Measurements from ENCODE around the gene RPL37.

The RPL37 gene

GRCh38 chr5:40838086-40838485 lies 3.1 kb upstream of the RPL37 start:
- TF ChIP-seq PAX5 (IDR thresholded peaks at IDR 0.05; ENCODE audit: insufficient read depth, low read length, severe bottlenecking) (no peak), POLR2AphosphoS5 (IDR thresholded peaks at IDR 0.05; ENCODE audit: low read depth, low read length) (no peak), SPI1 (IDR thresholded peaks at IDR 0.05; ENCODE audit: low read depth, low read length) (no peak), TAF1 (IDR thresholded peaks at IDR 0.05; ENCODE audit: low read depth, low read length) (no peak), POU2F2 (IDR thresholded peaks at IDR 0.05; ENCODE audit: low read depth, low read length) (no peak), POLR2A (IDR thresholded peaks at IDR 0.05; ENCODE audit: low read depth, low read length) (no peak)
- no peak for DNase-seq (ENCODE audit: insufficient read length, low spot score)
- no peak for FAIRE-seq

DNA sequence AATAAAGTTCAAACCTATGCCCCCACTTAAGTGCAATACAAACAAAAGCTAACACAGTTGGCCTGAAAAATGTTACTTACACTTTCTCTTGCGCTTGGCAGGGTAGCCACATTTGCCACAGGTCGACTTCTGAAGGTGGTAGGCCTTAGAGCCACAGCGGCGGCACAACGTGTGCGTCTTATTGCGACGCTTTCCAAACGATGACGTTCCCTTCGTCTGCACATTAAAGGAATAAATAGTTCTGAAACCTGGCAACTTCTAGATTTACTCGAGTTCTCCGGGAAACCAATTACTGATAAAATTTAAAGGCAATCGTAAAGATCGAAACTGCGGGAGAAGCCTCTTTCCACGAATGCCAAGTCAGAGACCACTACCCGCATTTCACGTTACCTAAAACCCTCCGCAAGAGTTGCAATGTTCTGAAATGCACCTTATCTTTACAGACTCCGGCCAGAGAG lies 602 bp downstream of the RPL37 start:
- FAIRE-seq (no peak), DNase-seq (ENCODE audit: insufficient read length, low spot score) (no peak)
- no peak for TF ChIP-seq POLR2A (IDR thresholded peaks at IDR 0.05; ENCODE audit: low read depth, low read length)
- no peak for TF ChIP-seq SPI1 (IDR thresholded peaks at IDR 0.05; ENCODE audit: low read depth, low read length)
- no peak for TF ChIP-seq PAX5 (IDR thresholded peaks at IDR 0.05; ENCODE audit: insufficient read depth, low read length, severe bottlenecking)
- no peak for TF ChIP-seq POLR2AphosphoS5 (IDR thresholded peaks at IDR 0.05; ENCODE audit: low read depth, low read length)
- no peak for TF ChIP-seq TAF1 (IDR thresholded peaks at IDR 0.05; ENCODE audit: low read depth, low read length)
- TF ChIP-seq POU2F2 (IDR thresholded peaks at IDR 0.05; ENCODE audit: low read depth, low read length): no peak

DNA sequence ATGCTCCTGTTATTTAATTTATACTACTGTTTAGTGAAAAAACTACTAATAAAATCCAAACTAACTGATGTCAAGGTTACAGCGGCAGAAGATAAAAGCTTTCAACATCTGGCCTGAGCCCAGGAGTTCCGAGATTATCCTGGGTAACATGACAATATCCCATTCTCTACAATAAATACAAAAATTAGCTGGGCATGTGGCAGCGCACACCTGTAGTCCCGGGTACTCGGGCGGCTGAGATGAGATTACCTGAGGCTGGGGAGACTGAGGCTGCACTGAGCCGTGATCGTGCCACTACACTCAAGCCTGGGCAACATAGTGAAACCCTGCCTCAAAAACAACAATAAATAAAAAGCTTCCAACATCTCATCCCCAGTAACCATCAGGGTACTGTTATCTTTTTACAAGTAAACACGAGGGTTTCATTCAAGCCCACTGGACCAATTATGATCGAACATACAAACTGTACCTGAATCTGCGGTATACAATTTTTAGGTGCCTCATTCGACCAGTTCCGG lies 1.3 kb downstream of the RPL37 start:
- TF ChIP-seq PAX5 (IDR thresholded peaks at IDR 0.05; ENCODE audit: insufficient read depth, low read length, severe bottlenecking) (no peak), TAF1 (IDR thresholded peaks at IDR 0.05; ENCODE audit: low read depth, low read length) (no peak), POLR2AphosphoS5 (IDR thresholded peaks at IDR 0.05; ENCODE audit: low read depth, low read length) (no peak), SPI1 (IDR thresholded peaks at IDR 0.05; ENCODE audit: low read depth, low read length) (no peak), POLR2A (IDR thresholded peaks at IDR 0.05; ENCODE audit: low read depth, low read length) (no peak), POU2F2 (IDR thresholded peaks at IDR 0.05; ENCODE audit: low read depth, low read length) (no peak)
- no peak for FAIRE-seq
- DNase-seq (ENCODE audit: insufficient read length, low spot score): no peak

GRCh38 chr5:40832345-40832744 lies 2.7 kb downstream of the RPL37 start:
- no peak for TF ChIP-seq TAF1 (IDR thresholded peaks at IDR 0.05; ENCODE audit: low read depth, low read length)
- DNase-seq (ENCODE audit: insufficient read length, low spot score): no peak
- FAIRE-seq: no peak

DNA sequence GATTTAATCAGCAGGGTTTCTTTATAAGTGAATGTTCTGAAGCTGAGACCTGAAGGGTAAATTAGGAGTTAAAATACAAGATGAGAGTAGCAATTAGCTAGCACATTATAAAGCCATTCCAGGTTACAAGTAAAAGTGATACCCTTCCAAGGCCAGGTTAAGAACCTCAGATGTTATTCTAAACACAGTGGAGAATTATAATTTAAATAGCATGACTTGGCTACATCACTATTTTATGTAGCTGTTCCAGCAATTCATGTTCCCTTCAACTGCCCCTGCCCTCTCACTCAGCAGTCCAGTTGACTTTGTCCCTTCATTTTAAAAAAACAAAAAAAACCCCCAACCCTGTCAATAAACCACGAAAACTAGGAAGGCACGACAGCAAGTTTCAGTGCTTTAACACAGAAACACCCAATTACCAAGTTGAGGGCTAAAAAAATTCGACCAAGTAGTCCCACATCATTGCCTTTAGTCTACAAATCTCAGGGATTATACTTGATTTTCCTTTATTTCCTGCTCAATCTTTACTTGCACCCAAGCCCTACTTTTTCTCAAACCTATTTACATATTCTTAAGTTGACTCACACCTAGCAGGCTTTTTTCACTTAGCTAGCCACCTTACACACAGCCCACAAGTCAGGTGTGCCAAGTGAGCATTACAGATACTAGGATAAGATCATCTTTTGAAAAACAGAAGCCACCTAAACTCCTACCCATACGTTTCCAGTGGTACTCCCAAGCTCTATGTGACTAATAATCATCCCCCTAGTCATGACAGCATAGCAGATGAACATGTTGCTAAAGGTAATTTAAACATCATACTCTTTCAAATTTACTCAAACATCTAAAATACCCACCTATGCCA lies 3.4 kb downstream of the RPL37 start:
- 0 out of 2 replicates have a peak, but pooled peaks have one; percentile 28 for TF ChIP-seq POLR2A (IDR thresholded peaks at IDR 0.05; ENCODE audit: low read depth, low read length)
- no peak for TF ChIP-seq TAF1 (IDR thresholded peaks at IDR 0.05; ENCODE audit: low read depth, low read length)
- FAIRE-seq: no peak
- no peak for DNase-seq (ENCODE audit: insufficient read length, low spot score)

- DNase-seq (ENCODE audit: insufficient read length, low spot score) (no peak), FAIRE-seq (no peak)
Observed at GRCh38 chr5:40829748-40830533, 5.1 kb downstream of the RPL37 start.

DNA sequence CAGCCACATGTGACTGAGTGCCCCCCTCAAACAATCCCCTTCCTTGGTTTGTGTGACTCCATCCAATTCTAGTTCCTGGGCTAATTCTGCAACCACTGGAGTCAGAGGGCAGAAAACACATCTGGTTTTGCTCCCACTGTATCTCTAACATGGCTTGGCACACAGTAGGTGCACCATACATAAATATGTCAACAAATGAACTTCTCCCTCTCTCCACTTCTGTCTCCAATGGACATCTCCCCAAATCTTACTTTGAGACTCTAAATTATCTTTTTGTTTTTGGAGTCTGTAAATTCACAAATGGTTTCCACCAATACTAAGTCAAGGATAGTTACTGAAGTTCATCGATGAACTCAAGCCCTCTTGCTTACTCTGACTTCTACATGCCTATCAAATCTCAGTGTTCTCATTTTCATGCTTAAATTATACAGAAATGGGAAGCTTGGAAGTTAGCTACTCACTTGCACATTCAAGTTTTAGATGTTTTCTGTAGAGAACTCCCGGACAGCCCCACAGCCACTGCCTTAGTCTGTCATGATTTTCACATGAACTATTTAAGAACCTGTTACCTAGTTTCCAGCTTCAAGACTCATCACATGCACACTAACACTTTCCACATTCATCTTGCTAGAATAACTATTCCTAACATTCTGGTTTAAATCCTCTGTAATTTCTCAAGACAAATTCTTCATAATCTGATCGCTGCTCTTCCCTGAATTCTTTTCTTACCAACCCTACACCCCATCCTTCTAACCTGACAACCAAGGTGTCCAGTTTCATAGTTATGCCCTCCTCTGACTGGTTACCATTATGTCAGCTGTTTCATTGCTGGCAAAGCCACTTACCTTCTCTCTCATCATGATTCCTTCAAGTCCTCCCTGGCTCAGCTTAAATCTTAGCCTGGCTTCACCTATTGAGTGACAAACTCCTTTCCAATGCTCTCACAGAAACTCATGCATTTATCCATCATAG lies 6.0 kb downstream of the RPL37 start:
- no peak for DNase-seq (ENCODE audit: insufficient read length, low spot score)
- TF ChIP-seq SPI1 (IDR thresholded peaks at IDR 0.05; ENCODE audit: low read depth, low read length) (no peak), PAX5 (IDR thresholded peaks at IDR 0.05; ENCODE audit: insufficient read depth, low read length, severe bottlenecking) (no peak), POU2F2 (IDR thresholded peaks at IDR 0.05; ENCODE audit: low read depth, low read length) (no peak), POLR2A (IDR thresholded peaks at IDR 0.05; ENCODE audit: low read depth, low read length) (no peak; the same call in none of the 2 replicates), POLR2AphosphoS5 (IDR thresholded peaks at IDR 0.05; ENCODE audit: low read depth, low read length) (peak; percentile 82), TAF1 (IDR thresholded peaks at IDR 0.05; ENCODE audit: low read depth, low read length) (0 out of 2 replicates have a peak, but pooled peaks have one; percentile 13)
- no peak for FAIRE-seq

More at GRCh38 chr5:40829748-40830533, 5.1 kb downstream of the RPL37 start:
- TF ChIP-seq SPI1 (IDR thresholded peaks at IDR 0.05; ENCODE audit: low read depth, low read length) (no peak), PAX5 (IDR thresholded peaks at IDR 0.05; ENCODE audit: insufficient read depth, low read length, severe bottlenecking) (no peak), POU2F2 (IDR thresholded peaks at IDR 0.05; ENCODE audit: low read depth, low read length) (no peak), TAF1 (IDR thresholded peaks at IDR 0.05; ENCODE audit: low read depth, low read length) (no peak), POLR2AphosphoS5 (IDR thresholded peaks at IDR 0.05; ENCODE audit: low read depth, low read length) (no peak), POLR2A (IDR thresholded peaks at IDR 0.05; ENCODE audit: low read depth, low read length) (no peak)

GRCh38 chr5:40828021-40828631 lies 6.9 kb downstream of the RPL37 start:
- DNase-seq (ENCODE audit: insufficient read length, low spot score) (no peak), FAIRE-seq (no peak)
- TF ChIP-seq PAX5 (IDR thresholded peaks at IDR 0.05; ENCODE audit: insufficient read depth, low read length, severe bottlenecking): no peak
- no peak for TF ChIP-seq POU2F2 (IDR thresholded peaks at IDR 0.05; ENCODE audit: low read depth, low read length)
- no peak for TF ChIP-seq SPI1 (IDR thresholded peaks at IDR 0.05; ENCODE audit: low read depth, low read length)
- peak; percentile 62; the same call in 1 of the 2 replicates for TF ChIP-seq POLR2A (IDR thresholded peaks at IDR 0.05; ENCODE audit: low read depth, low read length)

Data from GM12891 (cell line).